AG09309 (cell line): Measurements from ENCODE around the gene CBX8.
A peak's percentile ranks its signal among the peaks of the same experiment; 100 is the strongest.

Source experiments
- DNase-seq: peaks from one replicate; pipeline ENCODE4 v3.0.0-alpha.2; 2010; ENCODE audit warnings: low read depth
- H3K4me3 ChIP-seq: 2 replicates; pipeline ENCODE4 v1.5.1; 2011; ENCODE audit warnings: mild to moderate bottlenecking, low read depth, low read length, moderate library complexity; ENCODE audit not compliant: control insufficient read depth
- TF ChIP-seq, protein P1 (sequence below): IDR thresholded peaks from 2 replicates; pipeline ENCODE4 v1.5.1; 2011; ENCODE audit warnings: mild to moderate bottlenecking, low read depth, low read length, inconsistent platforms; ENCODE audit not compliant: insufficient read depth, control insufficient read depth; ENCODE audit errors: missing control alignments

The CBX8 gene

DNA sequence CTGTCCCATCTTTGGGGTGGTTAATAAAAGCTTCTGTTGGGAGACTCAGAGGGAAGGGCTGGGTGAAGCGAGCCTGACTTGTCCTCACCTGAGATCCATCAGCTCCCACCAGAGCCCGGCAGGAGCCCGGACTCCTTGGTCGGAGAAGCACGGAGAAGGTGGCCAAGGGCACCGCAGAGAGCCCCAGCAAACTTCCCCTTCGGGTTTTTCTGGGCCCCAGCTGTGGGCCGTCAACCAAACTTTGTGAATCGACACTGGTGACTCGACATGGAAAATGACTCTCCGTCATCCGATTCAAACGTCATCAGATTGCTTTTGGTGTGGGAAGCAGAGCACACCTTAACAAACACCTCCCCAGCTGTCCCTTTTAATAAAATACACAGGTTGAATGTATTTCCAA lies 44.7 kb downstream of the CBX8 start:
- H3K4me3 ChIP-seq, result no peak overlapping the region
- DNase-seq, result no peak
- TF ChIP-seq, protein P1, sequence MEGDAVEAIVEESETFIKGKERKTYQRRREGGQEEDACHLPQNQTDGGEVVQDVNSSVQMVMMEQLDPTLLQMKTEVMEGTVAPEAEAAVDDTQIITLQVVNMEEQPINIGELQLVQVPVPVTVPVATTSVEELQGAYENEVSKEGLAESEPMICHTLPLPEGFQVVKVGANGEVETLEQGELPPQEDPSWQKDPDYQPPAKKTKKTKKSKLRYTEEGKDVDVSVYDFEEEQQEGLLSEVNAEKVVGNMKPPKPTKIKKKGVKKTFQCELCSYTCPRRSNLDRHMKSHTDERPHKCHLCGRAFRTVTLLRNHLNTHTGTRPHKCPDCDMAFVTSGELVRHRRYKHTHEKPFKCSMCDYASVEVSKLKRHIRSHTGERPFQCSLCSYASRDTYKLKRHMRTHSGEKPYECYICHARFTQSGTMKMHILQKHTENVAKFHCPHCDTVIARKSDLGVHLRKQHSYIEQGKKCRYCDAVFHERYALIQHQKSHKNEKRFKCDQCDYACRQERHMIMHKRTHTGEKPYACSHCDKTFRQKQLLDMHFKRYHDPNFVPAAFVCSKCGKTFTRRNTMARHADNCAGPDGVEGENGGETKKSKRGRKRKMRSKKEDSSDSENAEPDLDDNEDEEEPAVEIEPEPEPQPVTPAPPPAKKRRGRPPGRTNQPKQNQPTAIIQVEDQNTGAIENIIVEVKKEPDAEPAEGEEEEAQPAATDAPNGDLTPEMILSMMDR, result no peak

DNA sequence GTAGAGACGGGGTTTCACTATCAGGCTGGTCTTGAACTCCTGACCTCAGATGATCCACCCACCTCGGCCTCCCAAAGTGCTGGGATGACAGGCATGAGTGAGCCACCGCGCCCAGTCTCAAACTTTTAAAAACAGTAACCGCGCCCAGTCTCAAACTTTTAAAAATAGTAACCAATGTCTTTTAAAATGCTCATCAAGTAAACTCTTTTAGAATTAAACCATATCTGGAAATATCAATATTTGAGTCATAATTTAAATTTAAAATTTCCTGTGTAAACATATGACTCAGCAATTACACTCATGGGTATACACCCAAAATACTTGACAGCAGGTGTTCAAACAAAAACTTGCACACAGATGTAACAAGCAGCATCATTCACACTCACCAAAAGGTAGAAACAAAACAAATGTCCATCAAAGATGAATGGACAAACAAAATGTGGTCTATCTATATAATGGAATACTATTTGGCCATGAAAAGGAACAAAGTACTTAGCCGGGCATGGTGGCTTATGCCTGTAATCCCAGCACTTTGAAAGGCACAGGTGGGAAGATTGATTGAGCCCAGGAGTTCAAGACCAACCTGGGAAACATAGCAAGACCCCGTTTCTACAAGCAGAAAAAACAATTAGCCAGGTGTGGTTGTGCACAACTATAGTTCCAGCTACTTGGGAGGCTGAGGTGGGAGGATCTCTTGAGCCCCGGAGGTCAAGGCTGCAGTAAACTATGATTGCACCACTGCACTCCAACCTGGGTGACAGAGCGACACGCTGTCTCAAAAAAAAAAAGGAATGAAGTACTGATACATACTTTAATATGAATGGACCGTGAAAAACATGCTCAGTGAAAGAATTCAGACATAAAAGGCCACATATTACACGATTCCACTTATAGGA lies 46.0 kb downstream of the CBX8 start:
- TF ChIP-seq, protein P1, result no peak
- no peak for DNase-seq
- H3K4me3 ChIP-seq, result no peak overlapping the region

DNA sequence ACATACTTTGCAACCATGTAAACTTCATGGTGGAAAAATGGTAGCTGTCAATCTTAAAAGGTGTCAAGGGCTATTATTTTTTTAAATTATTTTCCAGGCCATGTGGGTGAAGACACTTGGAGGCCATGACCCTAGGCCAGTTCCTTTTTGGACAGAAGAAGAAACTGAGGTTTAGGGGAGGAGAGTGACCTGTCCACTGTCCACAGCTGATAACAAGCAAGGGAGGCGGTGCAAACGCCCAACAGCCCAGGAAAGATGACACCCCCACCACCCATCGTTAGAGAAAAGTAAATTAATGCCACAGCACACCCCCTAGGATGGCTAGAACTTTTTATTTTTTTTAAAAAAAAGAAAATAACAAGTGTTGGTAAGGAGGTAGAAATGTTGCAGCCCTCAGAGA lies 46.9 kb downstream of the CBX8 start:
- no peak overlapping the region for H3K4me3 ChIP-seq
- TF ChIP-seq, protein P1, result no peak
- DNase-seq, result no peak

DNA sequence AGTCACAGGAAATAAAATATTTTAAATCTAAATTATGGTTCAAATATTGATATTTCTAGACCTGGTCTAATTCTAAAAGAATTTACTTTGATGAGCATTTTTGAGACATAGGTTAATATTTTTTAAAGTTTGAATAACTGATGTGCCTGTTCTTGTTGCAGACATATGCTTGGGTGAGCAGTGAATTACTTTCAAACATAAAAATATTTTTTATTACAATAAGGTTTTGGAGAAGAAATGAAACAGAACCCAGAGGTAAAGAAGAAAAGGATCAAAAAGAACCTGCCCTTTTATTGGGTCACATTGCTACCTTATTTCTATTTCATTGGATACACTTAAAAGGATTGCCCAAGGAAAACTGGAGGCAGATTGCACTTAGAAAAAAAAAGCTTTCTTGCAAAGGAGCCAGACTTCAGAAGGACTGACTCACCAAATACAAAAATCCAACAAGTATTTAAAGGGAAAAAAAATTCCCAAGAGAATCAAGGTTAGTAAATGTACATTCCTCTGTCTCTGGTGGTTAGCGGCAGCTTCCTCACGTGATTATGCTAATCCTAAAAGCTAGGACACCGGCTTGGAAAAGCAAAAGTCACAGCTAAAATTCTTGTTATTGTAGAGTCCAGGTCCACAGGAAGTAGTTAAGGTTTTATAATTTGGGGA lies 47.6 kb downstream of the CBX8 start:
- no peak overlapping the region for H3K4me3 ChIP-seq
- peak; percentile 59 for DNase-seq
- TF ChIP-seq, protein P1, result no peak

DNA sequence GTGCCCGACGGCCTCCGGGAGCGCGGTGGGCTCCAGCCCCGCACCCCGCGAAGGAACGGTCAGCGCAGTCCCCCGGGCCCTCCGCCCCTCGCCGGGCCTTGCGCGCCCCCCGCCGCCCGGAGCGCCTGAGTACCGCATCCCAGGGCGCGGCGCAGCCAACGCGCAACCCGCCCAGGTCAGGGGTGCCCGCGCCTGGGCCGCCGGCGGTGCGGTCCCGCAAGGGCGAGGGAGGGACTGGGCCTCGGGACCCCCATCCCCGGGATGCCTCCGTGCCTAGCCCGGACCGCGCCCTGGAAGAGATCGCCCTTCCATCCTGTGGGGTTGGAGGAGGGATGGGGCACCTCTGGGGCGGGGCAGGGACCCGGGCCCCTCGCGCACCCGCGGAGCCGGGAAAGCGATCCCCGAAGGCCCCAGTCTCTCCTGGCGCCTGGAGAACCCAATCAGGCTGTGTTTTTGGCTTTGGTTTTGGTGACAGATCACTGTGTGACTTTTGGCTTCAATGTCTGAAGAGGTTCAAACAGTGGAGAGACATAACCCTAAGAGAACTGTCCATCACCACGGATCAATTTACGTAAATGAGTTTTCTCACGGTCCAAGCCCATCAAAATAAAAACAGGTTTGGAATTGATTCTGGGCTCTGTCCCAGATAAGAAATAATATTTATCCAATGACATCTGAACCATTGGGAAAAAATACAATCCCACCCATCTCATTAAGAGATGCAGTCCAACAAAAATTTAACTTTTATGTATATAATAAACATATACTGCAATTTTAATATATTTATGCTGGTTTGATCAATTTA lies 48.4 kb downstream of the CBX8 start:
- DNase-seq, result no peak

More for the DNA sequence above, 48.4 kb downstream of the CBX8 start:
- no peak overlapping the region for H3K4me3 ChIP-seq
- TF ChIP-seq, protein P1, result no peak
